Body of pancreas (tissue), 4 donors: Measurements from ENCODE around the gene CHCHD3. TPM values are rescaled to one million over a fixed set of nuclear protein-coding genes. Genes with fewer than 3 reads are reported as not detected.
A peak's percentile ranks its signal among the peaks of the same experiment; 100 is the strongest.

Source experiments
- ATAC-seq: fragments of 150-250 bp; one replicate; pipeline ENCODE4 v1.9.1; 2016
- DNase-seq, 4 donors: peaks; one replicate each; pipeline ENCODE4 v3.0.0-alpha.2; 2019
- H3K27ac ChIP-seq, 4 donors: fragments of 200-600 bp; sonication (generic); 1 replicate in 3 of 4; 2 replicates in 1 of 4; pipeline versions ENCODE4 v1.5.1 to v1.6.1; 2016 to 2019; ENCODE audit warnings: mild to moderate bottlenecking in 1 of 4, mixed read lengths in 1 of 4, moderate library complexity in 1 of 4
- H3K27me3 ChIP-seq, 2 donors: fragments of 200-600 bp; sonication (generic); one replicate each; pipeline ENCODE4 v1.6.0; 2016; ENCODE audit warnings: mild to moderate bottlenecking in 1 of 2
- H3K36me3 ChIP-seq, 2 donors: fragments of 200-600 bp; sonication (generic); replicated peaks in 1 of 2; 2 replicates each; pipeline ENCODE4 v1.5.1; 2016; ENCODE audit warnings: low read depth in 2 of 2; ENCODE audit not compliant: insufficient read depth in 1 of 2
- H3K4me1 ChIP-seq: fragments of 200-600 bp; sonication (generic); one replicate; pipeline ENCODE4 v1.6.0; 2016
- H3K4me3 ChIP-seq, 2 donors: fragments of 200-600 bp; sonication (generic); 1 replicate in 1 of 2; 2 replicates in 1 of 2; pipeline ENCODE4 v1.5.1; 2016 to 2019
- H3K9me3 ChIP-seq, 3 donors: fragments of 200-600 bp; sonication (generic); 1 replicate in 2 of 3; 2 replicates in 1 of 3; pipeline ENCODE4 v1.5.1; 2016
- CTCF ChIP-seq, 7 experiments: fragments of 450-650 bp in 4 of 7; fragments of 200-600 bp in 3 of 7; sonication (generic) in 3 of 7; IDR thresholded peaks; one replicate each; pipeline ENCODE4 v1.5.1; 2016 to 2019; ENCODE audit warnings: antibody characterized with exemption in 7 of 7
- POLR2A ChIP-seq, 3 donors: fragments of 450-650 bp; IDR thresholded peaks; one replicate each; pipeline ENCODE4 v1.6.1; 2016; ENCODE audit warnings: antibody characterized with exemption in 3 of 3, mild to moderate bottlenecking in 2 of 3
- WGBS, 2 donors: methylation state at CpG; one replicate each; pipeline ENCODE4 v1.1.5; 2017; 5-methylcytosine and 5-hydroxymethylcytosine counted together
- intact Hi-C: fragments of 100-400 bp; cut with DNase I; formaldehyde crosslinking; loops from one replicate; pipeline ENCODE4 v1.15.1; 2023
- total RNA-seq, 2 donors: library from RNA; depleted of rRNA; stranded (reverse); fragments of >200 nt; gene quantifications; one replicate each; pipeline ENCODE4 v1.1.0, GENCODE V29; 2016

Gene CHCHD3
- total RNA-seq, 2 donors from 2014 or later = 24.4 to 32.6 TPM

- DNase-seq = no peak
- Histone ChIP-seq H3K9me3 (no peaks in the 10 kb centered on the region), H3K27ac (no peak overlapping the region), H3K4me3 (no peak overlapping the region), H3K27me3 (no peaks in the 10 kb centered on the region), H3K4me1 (peaks cover 9% of the 10 kb centered on the region), H3K36me3 (no peaks in the 10 kb centered on the region)
- ATAC-seq = no peak
- intact Hi-C loops = no loop called here
- WGBS, 2 donors = 91 to 95% methylated on average over 4 of the region's 4 CpGs
- no peak for TF ChIP-seq POLR2A (IDR thresholded peaks at IDR 0.05)
- no peak for TF ChIP-seq CTCF (IDR thresholded peaks at IDR 0.05)
These were observed 219.8 kb downstream of the CHCHD3 start for GRCh38 chr7:132861940-132862554.

- Histone ChIP-seq H3K27me3 (no peaks in the 10 kb centered on the region), H3K4me1 (peaks cover 7% of the 10 kb centered on the region), H3K4me3 (no peak overlapping the region), H3K36me3 (no peaks in the 10 kb centered on the region), H3K27ac (no peak overlapping the region), H3K9me3 (no peaks in the 10 kb centered on the region)
- intact Hi-C loops = no loop called here
- 38 to 45% methylated on average over 3 of the region's 3 CpGs for WGBS, 2 donors
- peak; percentile 74 for ATAC-seq
- TF ChIP-seq POLR2A (IDR thresholded peaks at IDR 0.05) (no peak), CTCF (IDR thresholded peaks at IDR 0.05) (no peak)
- peak in 3 of 4 donors; percentile 14 to 25 (median 16) for DNase-seq
These were observed 220.5 kb downstream of the CHCHD3 start for GRCh38 chr7:132861424-132861823.

GRCh38 chr7:132859199-132859598 lies 222.7 kb downstream of the CHCHD3 start:
- no peaks in the 10 kb centered on the region for H3K27me3 ChIP-seq
- H3K4me3 ChIP-seq = no peak overlapping the region
- H3K4me1 ChIP-seq = peaks cover 8% of the 10 kb centered on the region
- TF ChIP-seq CTCF (IDR thresholded peaks at IDR 0.05) (no peak), POLR2A (IDR thresholded peaks at IDR 0.05) (no peak)
- no peak overlapping the region for H3K27ac ChIP-seq
- DNase-seq = no peak
- no peak for ATAC-seq
- intact Hi-C loops = no loop called here
- no peaks in the 10 kb centered on the region for H3K9me3 ChIP-seq
- WGBS, 2 donors = 48 to 56% methylated on average over 1 of the region's 1 CpG
- H3K36me3 ChIP-seq = no peaks in the 10 kb centered on the region

- no peak for TF ChIP-seq POLR2A (IDR thresholded peaks at IDR 0.05)
- no peaks in the 10 kb centered on the region for H3K36me3 ChIP-seq
- peaks cover 8% of the 10 kb centered on the region for H3K4me1 ChIP-seq
- ATAC-seq (no peak), DNase-seq (no peak)
- no peak overlapping the region for H3K4me3 ChIP-seq
- no peaks in the 10 kb centered on the region for H3K27me3 ChIP-seq
- no peak overlapping the region for H3K27ac ChIP-seq
- intact Hi-C loops = no loop called here
- H3K9me3 ChIP-seq = no peaks in the 10 kb centered on the region
- 92 to 99% methylated on average over 4 of the region's 4 CpGs for WGBS, 2 donors
These were observed 223.1 kb downstream of the CHCHD3 start for GRCh38 chr7:132858760-132859159.

GRCh38 chr7:132858251-132858650 lies 223.6 kb downstream of the CHCHD3 start:
- 75 to 87% methylated on average over 2 of the region's 2 CpGs for WGBS, 2 donors
- H3K4me3 ChIP-seq = no peak overlapping the region
- no peaks in the 10 kb centered on the region for H3K9me3 ChIP-seq
- no peaks in the 10 kb centered on the region for H3K27me3 ChIP-seq
- H3K36me3 ChIP-seq = no peaks in the 10 kb centered on the region
- no peak overlapping the region for H3K27ac ChIP-seq
- intact Hi-C loops = no loop called here
- TF ChIP-seq POLR2A (IDR thresholded peaks at IDR 0.05) = no peak
- no peak for TF ChIP-seq CTCF (IDR thresholded peaks at IDR 0.05)
- ATAC-seq (no peak), DNase-seq (no peak)
- peaks cover 8% of the 10 kb centered on the region for H3K4me1 ChIP-seq
